ENCODE results near the gene ZNF467. TPM values are rescaled to one million over a fixed set of nuclear protein-coding genes. Genes with fewer than 3 reads are reported as not detected.

Gene ZNF467
- total RNA-seq, 1 donor from 2014 or later = 0.17 TPM

- H3K27me3 Mint-ChIP-seq (ENCODE audit: insufficient read depth, low read depth) = peaks cover 3% of the 10 kb centered on the region
- H3K9me3 Mint-ChIP-seq = no peaks in the 10 kb centered on the region
- peaks cover 2% of the 10 kb centered on the region for H4K20me1 ChIP-seq (ENCODE audit: low read depth)
- H3K4me1 ChIP-seq = peaks cover 2% of the 10 kb centered on the region
- no peak overlapping the region for H3K4me3 ChIP-seq
- TF ChIP-seq EZH2 (IDR thresholded peaks at IDR 0.05) (no peak), EZH2phosphoT487 (IDR thresholded peaks at IDR 0.05) (no peak), CTCF (IDR thresholded peaks at IDR 0.05) (no peak)
- H3K27ac Mint-ChIP-seq = no peak overlapping the region
- no peak for DNase-seq (ENCODE audit: low spot score)
- no peak overlapping the region for H3K27ac ChIP-seq
- no peak overlapping the region for H3K9ac ChIP-seq
- H3K4me2 ChIP-seq = no peak overlapping the region
- no peak overlapping the region for H3K4me3 Mint-ChIP-seq
- H3K79me2 ChIP-seq (ENCODE audit: low read depth) = no peaks in the 10 kb centered on the region
- H2AFZ ChIP-seq (replicated peaks) = no peak overlapping the region
- no peaks in the 10 kb centered on the region for H3K36me3 Mint-ChIP-seq
- no peaks in the 10 kb centered on the region for H3K36me3 ChIP-seq
- H3K9me3 ChIP-seq (ENCODE audit: low read depth) = no peaks in the 10 kb centered on the region
- H3F3A ChIP-seq (ENCODE audit: low read depth) = no peaks in the 10 kb centered on the region
- peaks cover 8% of the 10 kb centered on the region for H3K27me3 ChIP-seq
- H3K4me1 Mint-ChIP-seq = peaks cover 7% of the 10 kb centered on the region
Measured at GRCh38 chr7:149736478-149737360, 36.7 kb downstream of the ZNF467 start.

- H4K20me1 ChIP-seq (ENCODE audit: low read depth) = peaks cover 2% of the 10 kb centered on the region
- H3F3A ChIP-seq (ENCODE audit: low read depth) = no peaks in the 10 kb centered on the region
- H2AFZ ChIP-seq (replicated peaks) = no peak overlapping the region
- H3K79me2 ChIP-seq (ENCODE audit: low read depth) = no peaks in the 10 kb centered on the region
- no peaks in the 10 kb centered on the region for H3K36me3 ChIP-seq
- H3K9ac ChIP-seq = no peak overlapping the region
- H3K27ac ChIP-seq = no peak overlapping the region
- no peak for DNase-seq (ENCODE audit: low spot score)
- H3K9me3 Mint-ChIP-seq = no peaks in the 10 kb centered on the region
- H3K27me3 ChIP-seq = peaks cover 8% of the 10 kb centered on the region
- H3K27me3 Mint-ChIP-seq (ENCODE audit: insufficient read depth, low read depth) = peaks cover 3% of the 10 kb centered on the region
- no peaks in the 10 kb centered on the region for H3K9me3 ChIP-seq (ENCODE audit: low read depth)
- H3K4me2 ChIP-seq = no peak overlapping the region
- H3K36me3 Mint-ChIP-seq = no peaks in the 10 kb centered on the region
- no peak overlapping the region for H3K4me3 ChIP-seq
- H3K4me3 Mint-ChIP-seq = no peak overlapping the region
- TF ChIP-seq EZH2 (IDR thresholded peaks at IDR 0.05) (no peak), EZH2phosphoT487 (IDR thresholded peaks at IDR 0.05) (no peak), CTCF (IDR thresholded peaks at IDR 0.05) (no peak)
- peaks cover 7% of the 10 kb centered on the region for H3K4me1 Mint-ChIP-seq
- H3K27ac Mint-ChIP-seq = no peak overlapping the region
- no peaks in the 10 kb centered on the region for H3K4me1 ChIP-seq
Measured at GRCh38 chr7:149735779-149736477, 37.5 kb downstream of the ZNF467 start.

- TF ChIP-seq CTCF (IDR thresholded peaks at IDR 0.05) = no peak
- TF ChIP-seq EZH2 (IDR thresholded peaks at IDR 0.05) = no peak
- TF ChIP-seq EZH2phosphoT487 (IDR thresholded peaks at IDR 0.05) = no peak
- no peaks in the 10 kb centered on the region for H3K36me3 ChIP-seq
- no peak overlapping the region for H3K27ac Mint-ChIP-seq
- no peaks in the 10 kb centered on the region for H3K79me2 ChIP-seq (ENCODE audit: low read depth)
- no peaks in the 10 kb centered on the region for H3K9me3 Mint-ChIP-seq
- no peak overlapping the region for H3K4me2 ChIP-seq
- H3K27ac ChIP-seq = no peak overlapping the region
- H3K9ac ChIP-seq = no peak overlapping the region
- H3K36me3 Mint-ChIP-seq = no peaks in the 10 kb centered on the region
- no peaks in the 10 kb centered on the region for H3K9me3 ChIP-seq (ENCODE audit: low read depth)
- no peak overlapping the region for H3K4me3 Mint-ChIP-seq
- no peak overlapping the region for H2AFZ ChIP-seq (replicated peaks)
- no peak overlapping the region for H3K4me3 ChIP-seq
- H3K4me1 Mint-ChIP-seq = peaks cover 7% of the 10 kb centered on the region
- peaks cover 8% of the 10 kb centered on the region for H3K27me3 ChIP-seq
- peaks cover 3% of the 10 kb centered on the region for H3K27me3 Mint-ChIP-seq (ENCODE audit: insufficient read depth, low read depth)
- no peak for DNase-seq (ENCODE audit: low spot score)
- H3K4me1 ChIP-seq = no peaks in the 10 kb centered on the region
- H3F3A ChIP-seq (ENCODE audit: low read depth) = no peaks in the 10 kb centered on the region
- peaks cover 2% of the 10 kb centered on the region for H4K20me1 ChIP-seq (ENCODE audit: low read depth)
Measured at GRCh38 chr7:149735181-149735602, 38.2 kb downstream of the ZNF467 start.
